PFSK-1 (cell line): Measurements from ENCODE around the gene RNF145.

ENCODE experiments used
- FOXP2 ChIP-seq: optimal IDR thresholded peaks from 2 replicates; pipeline ENCODE3; 2011; ENCODE audit warnings: borderline replicate concordance, control low read depth, inconsistent platforms; ENCODE audit not compliant: insufficient read depth; ENCODE audit errors: extremely low read length, extremely low read depth
- POLR2AphosphoS5 ChIP-seq: IDR thresholded peaks from 2 replicates; pipeline ENCODE4 v1.6.1; 2012; ENCODE audit warnings: low read depth, mild to moderate bottlenecking, control low read depth, low read length, moderate library complexity
- REST ChIP-seq, 2 experiments: IDR thresholded peaks; 2 replicates each; pipeline versions ENCODE4 v1.6.1 to v1.8.0; 2011 to 2012; ENCODE audit warnings: low read depth in 2 of 2, low read length in 2 of 2, control low read depth in 1 of 2, inconsistent platforms in 1 of 2, mild to moderate bottlenecking in 1 of 2, moderate library complexity in 1 of 2; ENCODE audit not compliant: insufficient read depth in 1 of 2
- SIN3A ChIP-seq: IDR thresholded peaks from 2 replicates; pipeline ENCODE4 v1.6.1; 2012; ENCODE audit warnings: mild to moderate bottlenecking, low read length, moderate library complexity, borderline replicate concordance; ENCODE audit not compliant: insufficient read depth
- TAF1 ChIP-seq: IDR thresholded peaks from 2 replicates; pipeline ENCODE4 v1.6.1; 2012; ENCODE audit warnings: low read length, control low read depth, borderline replicate concordance; ENCODE audit not compliant: insufficient read depth

The RNF145 gene

GRCh38 chr5:159128070-159128541 is 81.2 kb downstream of the RNF145 start:
- TF ChIP-seq TAF1 (no peak), FOXP2 (no peak), SIN3A (no peak), POLR2AphosphoS5 (no peak), REST (IDR thresholded peaks at IDR 0.05; ENCODE audit: insufficient read depth in 1 of 2, low read depth in 2 of 2, low read length in 2 of 2) (no peak)

- no peak for TF ChIP-seq TAF1
- no peak for TF ChIP-seq POLR2AphosphoS5
- TF ChIP-seq REST (IDR thresholded peaks at IDR 0.05; ENCODE audit: insufficient read depth in 1 of 2, low read depth in 2 of 2, low read length in 2 of 2), result no peak
- no peak for TF ChIP-seq FOXP2
- no peak for TF ChIP-seq SIN3A
These were observed 85.7 kb downstream of the RNF145 start for GRCh38 chr5:159123700-159124099.

- TF ChIP-seq TAF1, result no peak
- TF ChIP-seq FOXP2, result no peak
- no peak for TF ChIP-seq POLR2AphosphoS5
- TF ChIP-seq SIN3A, result no peak
- no peak for TF ChIP-seq REST (IDR thresholded peaks at IDR 0.05; ENCODE audit: insufficient read depth in 1 of 2, low read depth in 2 of 2, low read length in 2 of 2)
These were observed 86.2 kb downstream of the RNF145 start for GRCh38 chr5:159123189-159123588.

- TF ChIP-seq FOXP2 (no peak), TAF1 (no peak), POLR2AphosphoS5 (no peak), REST (IDR thresholded peaks at IDR 0.05; ENCODE audit: insufficient read depth in 1 of 2, low read depth in 2 of 2, low read length in 2 of 2) (no peak)
These were observed 88.3 kb downstream of the RNF145 start for GRCh38 chr5:159121061-159121460.

GRCh38 chr5:159120446-159120845 is 88.9 kb downstream of the RNF145 start:
- TF ChIP-seq POLR2AphosphoS5 (no peak), TAF1 (no peak), SIN3A (no peak), FOXP2 (no peak), REST (IDR thresholded peaks at IDR 0.05; ENCODE audit: insufficient read depth in 1 of 2, low read depth in 2 of 2, low read length in 2 of 2) (no peak)
